IMR-90 (cell line): ENCODE data around the gene DNMT3B.

Experiments
- MAZ ChIP-seq: IDR thresholded peaks from 2 replicates; pipeline ENCODE4 v1.6.1; 2012; ENCODE audit warnings: low read depth, mild to moderate bottlenecking, low read length, improper control_type of control experiment, moderate library complexity, borderline replicate concordance
- POLR2A ChIP-seq: IDR thresholded peaks from 2 replicates; pipeline ENCODE4 v1.6.1; 2012; ENCODE audit warnings: mild to moderate bottlenecking, low read depth, low read length
- RFX5 ChIP-seq: IDR thresholded peaks from 2 replicates; pipeline ENCODE4 v1.8.0; 2012; ENCODE audit warnings: low read depth, mild to moderate bottlenecking, low read length, moderate library complexity
- SMC3 ChIP-seq: fragments of 150-350 bp; IDR thresholded peaks from 2 replicates; pipeline ENCODE4 v1.6.1; 2016; ENCODE audit warnings: low read depth, mild to moderate bottlenecking, antibody characterized with exemption, low read length, moderate library complexity
- TF ChIP-seq, protein P1 (sequence below): conservative IDR thresholded peaks from 2 replicates; pipeline ENCODE4 v1.5.1; 2012; ENCODE audit warnings: mild to moderate bottlenecking, low read depth, low read length, improper control_type of control experiment
- TF ChIP-seq, protein P2 (sequence below): fragments of 150-350 bp; IDR thresholded peaks from 2 replicates; pipeline ENCODE4 v1.6.1; 2017; ENCODE audit warnings: mild to moderate bottlenecking, antibody characterized with exemption, low read length, low read depth

DNA sequence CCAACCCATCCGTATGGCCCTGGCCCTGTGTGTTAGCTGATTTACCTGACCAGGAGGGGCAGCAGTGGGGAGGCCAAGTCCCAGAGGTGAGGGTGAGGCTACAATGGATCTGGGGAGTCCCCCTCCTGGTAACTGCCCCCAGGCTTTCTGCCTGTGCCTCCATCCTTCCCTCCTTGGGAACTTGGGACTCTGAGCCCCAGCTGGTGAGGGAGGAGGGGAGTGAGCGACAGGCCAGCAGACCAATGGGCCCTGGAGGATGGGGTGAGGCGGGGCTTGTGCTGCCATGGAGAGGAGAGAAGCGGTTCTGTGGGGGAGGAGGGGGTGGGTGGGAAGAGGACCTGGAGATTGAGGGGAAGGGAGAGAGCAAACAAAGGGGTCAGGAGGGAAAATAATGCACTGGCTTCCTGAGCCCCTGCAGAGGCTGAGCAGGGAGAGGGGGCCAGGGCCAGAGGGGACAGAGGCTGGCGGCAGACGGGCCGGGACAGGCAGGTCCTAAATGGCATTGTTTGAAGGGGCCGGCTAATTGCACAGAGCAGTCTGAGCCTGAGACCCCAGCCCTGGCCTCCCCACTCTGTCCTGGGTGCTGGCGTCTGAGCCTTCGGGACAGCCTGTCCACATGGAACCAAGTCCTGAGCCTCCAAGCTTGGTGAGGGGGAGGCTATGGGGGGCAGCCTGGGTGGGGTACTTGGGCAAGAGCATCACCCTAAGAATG is 17.5 kb downstream of the DNMT3B start:
- TF ChIP-seq SMC3 (no peak), RFX5 (no peak), POLR2A (no peak), MAZ (no peak)
- TF ChIP-seq, protein P1, sequence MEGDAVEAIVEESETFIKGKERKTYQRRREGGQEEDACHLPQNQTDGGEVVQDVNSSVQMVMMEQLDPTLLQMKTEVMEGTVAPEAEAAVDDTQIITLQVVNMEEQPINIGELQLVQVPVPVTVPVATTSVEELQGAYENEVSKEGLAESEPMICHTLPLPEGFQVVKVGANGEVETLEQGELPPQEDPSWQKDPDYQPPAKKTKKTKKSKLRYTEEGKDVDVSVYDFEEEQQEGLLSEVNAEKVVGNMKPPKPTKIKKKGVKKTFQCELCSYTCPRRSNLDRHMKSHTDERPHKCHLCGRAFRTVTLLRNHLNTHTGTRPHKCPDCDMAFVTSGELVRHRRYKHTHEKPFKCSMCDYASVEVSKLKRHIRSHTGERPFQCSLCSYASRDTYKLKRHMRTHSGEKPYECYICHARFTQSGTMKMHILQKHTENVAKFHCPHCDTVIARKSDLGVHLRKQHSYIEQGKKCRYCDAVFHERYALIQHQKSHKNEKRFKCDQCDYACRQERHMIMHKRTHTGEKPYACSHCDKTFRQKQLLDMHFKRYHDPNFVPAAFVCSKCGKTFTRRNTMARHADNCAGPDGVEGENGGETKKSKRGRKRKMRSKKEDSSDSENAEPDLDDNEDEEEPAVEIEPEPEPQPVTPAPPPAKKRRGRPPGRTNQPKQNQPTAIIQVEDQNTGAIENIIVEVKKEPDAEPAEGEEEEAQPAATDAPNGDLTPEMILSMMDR: no peak
- TF ChIP-seq, protein P2, sequence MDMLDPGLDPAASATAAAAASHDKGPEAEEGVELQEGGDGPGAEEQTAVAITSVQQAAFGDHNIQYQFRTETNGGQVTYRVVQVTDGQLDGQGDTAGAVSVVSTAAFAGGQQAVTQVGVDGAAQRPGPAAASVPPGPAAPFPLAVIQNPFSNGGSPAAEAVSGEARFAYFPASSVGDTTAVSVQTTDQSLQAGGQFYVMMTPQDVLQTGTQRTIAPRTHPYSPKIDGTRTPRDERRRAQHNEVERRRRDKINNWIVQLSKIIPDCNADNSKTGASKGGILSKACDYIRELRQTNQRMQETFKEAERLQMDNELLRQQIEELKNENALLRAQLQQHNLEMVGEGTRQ: no peak
